A549 treated with AZD9567 at 1 μM for 4 hours (cell line): ENCODE results near the gene TIMM44. TPM values are rescaled to one million over a fixed set of nuclear protein-coding genes. Genes with fewer than 3 reads are reported as not detected.

Source experiments
- total RNA-seq: library from RNA; stranded (reverse); fragments of 200-300 nt; extraction: Qiagen RNA extraction; gene quantifications from 5 replicates; pipeline ENCODE4 v1.2.3, GENCODE V29; 2022; ENCODE audit not compliant: insufficient read depth

The TIMM44 gene
- total RNA-seq, result 27.3 to 34.5 TPM (median 31.7 TPM) in 5 replicates

GRCh38 chr19:7943444-7944176 is at the start of gene TIMM44:
Gene TIMM44 (minus strand): TSS chr19:7943666. CDS start chr19:7943651, 15 bp downstream.

GRCh38 chr19:7926021-7926726 is 17.3 kb downstream of the TIMM44 start, which contains the start of gene CTXN1:
Gene CTXN1 (minus strand): TSS chr19:7926135. CDS start chr19:7925538, 597 bp downstream.

GRCh38 chr19:7919610-7920518 is 23.6 kb downstream of the TIMM44 start, which contains the start of gene SNAPC2:
Gene SNAPC2 (plus strand): TSS chr19:7920338. CDS start chr19:7920367, 29 bp downstream.

GRCh38 chr19:7914598-7915045 is 28.8 kb downstream of the TIMM44 start, which contains the start of gene TGFBR3L:
Gene TGFBR3L (plus strand): TSS chr19:7914830.

GRCh38 chr19:7903244-7904073 is 40.0 kb downstream of the TIMM44 start, which contains the start of gene MAP2K7:
Gene MAP2K7 (plus strand): TSS chr19:7903877. CDS start chr19:7903945, 68 bp downstream.

GRCh38 chr19:7888145-7888825 is 55.2 kb downstream of the TIMM44 start, which contains the start of gene LRRC8E:
Gene LRRC8E (plus strand): TSS chr19:7888510. CDS start chr19:7895604, 7,094 bp downstream.

Other genes with a start within 250 kb of the TIMM44 start
- not detected in 5 replicates for gene FCER2, start 241.5 kb downstream of the TIMM44 start, total RNA-seq
- gene CLEC4G, start 211.6 kb downstream of the TIMM44 start, total RNA-seq, result not detected in 5 replicates
- gene CD209, start 196.1 kb downstream of the TIMM44 start, total RNA-seq, result not detected in 5 replicates
- gene CLEC4M, start 180.4 kb downstream of the TIMM44 start, total RNA-seq, result 0.07 TPM in 1 of 5 replicates, not detected in the others
- 0.50 to 2.1 TPM (median 1.9 TPM) in 5 replicates for gene EVI5L, start 113.4 kb downstream of the TIMM44 start, total RNA-seq
- 0.28 to 0.43 TPM (median 0.42 TPM) in 5 replicates for gene PRR36, start 69.3 kb downstream of the TIMM44 start, total RNA-seq
- 5.4 to 7.3 TPM (median 6.9 TPM) in 5 replicates for gene LRRC8E, start 55.2 kb downstream of the TIMM44 start, total RNA-seq
- gene MAP2K7, start 39.8 kb downstream of the TIMM44 start, total RNA-seq, result 15.0 to 21.0 TPM (median 17.3 TPM) in 5 replicates
- gene TGFBR3L, start 28.8 kb downstream of the TIMM44 start, total RNA-seq, result 1.5 to 2.1 TPM (median 1.8 TPM) in 4 of 5 replicates, not detected in the other
- 18.0 to 35.2 TPM (median 31.9 TPM) in 5 replicates for gene SNAPC2, start 23.3 kb downstream of the TIMM44 start, total RNA-seq
- 11.2 to 22.0 TPM (median 19.2 TPM) in 5 replicates for gene CTXN1, start 17.5 kb downstream of the TIMM44 start, total RNA-seq
- 60.1 to 95.6 TPM (median 65.4 TPM) in 5 replicates for gene ELAVL1, start 62.0 kb upstream of the TIMM44 start, total RNA-seq
- gene CCL25, start 109.1 kb upstream of the TIMM44 start, total RNA-seq, result not detected in 5 replicates
- gene FBN3, start 205.9 kb upstream of the TIMM44 start, total RNA-seq, result 0.01 TPM in 1 of 5 replicates, not detected in the others